HCT116 (cell line): ENCODE results near the gene SNHG17. TPM values are rescaled to one million over a fixed set of nuclear protein-coding genes. Genes with fewer than 3 reads are reported as not detected.

ENCODE experiments used
- ATAC-seq: fragments of 200-7000 bp; cut with Tn5 transposase; 2 replicates; pipeline ENCODE4 v1.9.1; 2020; ENCODE audit warnings: mild to moderate bottlenecking, moderate library complexity
- BruUV-seq: library from RNA; stranded (reverse); fragments of 400-500 nt; replicated peaks from 2 replicates; lab custom pipeline; 2021; lab: Mats Ljungman, UMichigan
- CTCF ChIA-PET: fragments of 300-600 bp; sonication (Branson Sonifier 250); formaldehyde crosslinking; loops from one replicate; lab custom pipeline; 2021; ENCODE audit warnings: antibody characterized with exemption; lab: Charles Lee
- POLR2A ChIA-PET: fragments of 300-600, 350-600 bp; sonication (Branson Sonifier 250); formaldehyde crosslinking; loops from one replicate; lab custom pipeline; 2021; ENCODE audit warnings: antibody characterized with exemption; lab: Charles Lee
- RAD21 ChIA-PET, 2 experiments: fragments of 300-600 bp; sonication (Branson Sonifier 250); formaldehyde crosslinking; loops; one replicate each; lab custom pipeline; 2023; ENCODE audit warnings: low total read pairs in 2 of 2; ENCODE audit not compliant: uncharacterized antibody in 2 of 2, unreplicated experiment in 2 of 2, low non-redundant PET in 1 of 2; lab: Charles Lee
- DNase-seq: peaks from one replicate; pipeline ENCODE4 v3.0.0-alpha.2; 2010; ENCODE audit warnings: low read depth, low spot score
- H2AFZ ChIP-seq: fragments of 200-600 bp; shearing (Covaris generic), sonication (generic); 2 replicates; pipeline ENCODE4 v1.6.1; 2017; ENCODE audit warnings: low read depth, mixed run types, mixed read lengths, antibody characterized with exemption, low read length; ENCODE audit not compliant: poor library complexity, severe bottlenecking
- H3K27ac ChIP-seq: 2 replicates; pipeline ENCODE4 v1.5.1; 2012; ENCODE audit warnings: low read depth, low read length
- H3K27me3 ChIP-seq: fragments of 200-600 bp; sonication (generic); 2 replicates; pipeline ENCODE4 v1.6.1; 2016; ENCODE audit warnings: mixed run types, low read length, mixed read lengths; ENCODE audit not compliant: insufficient read depth
- H3K36me3 ChIP-seq, 2 experiments: fragments of 200-500 bp in 1 of 2; fragments of 200-600 bp in 1 of 2; sonication (Bioruptor generic) in 1 of 2; sonication (generic) in 1 of 2; 2 replicates each; pipeline versions ENCODE4 v1.5.1 to v1.6.1; 2014 to 2016; ENCODE audit warnings: low read length in 2 of 2, inconsistent platforms in 1 of 2, mixed read lengths in 1 of 2, mixed run types in 1 of 2; ENCODE audit not compliant: insufficient read depth in 2 of 2, control insufficient read depth in 1 of 2
- H3K4me1 ChIP-seq, 2 experiments: fragments of 200-600 bp in 1 of 2; sonication (generic) in 1 of 2; 2 replicates each; pipeline versions ENCODE4 v1.5.1 to v1.6.1; 2012 to 2017; ENCODE audit warnings: low read length in 2 of 2, inconsistent platforms in 1 of 2, mild to moderate bottlenecking in 1 of 2, mixed read lengths in 1 of 2, mixed run types in 1 of 2, moderate library complexity in 1 of 2; ENCODE audit not compliant: insufficient read depth in 2 of 2, control insufficient read depth in 1 of 2
- H3K4me2 ChIP-seq: fragments of 200-600 bp; sonication (generic); 2 replicates; pipeline ENCODE4 v1.6.1; 2017; ENCODE audit warnings: mixed run types, low read length, mixed read lengths
- H3K4me3 ChIP-seq, 2 experiments: fragments of 200-600 bp in 1 of 2; sonication (generic) in 1 of 2; replicated peaks in 1 of 2; 2 replicates each; pipeline ENCODE4 v1.5.1; 2011 to 2016; ENCODE audit warnings: low read length in 2 of 2, control low read depth in 1 of 2, low read depth in 1 of 2, mild to moderate bottlenecking in 1 of 2, mixed read lengths in 1 of 2, mixed run types in 1 of 2
- H3K79me2 ChIP-seq: fragments of 200-600 bp; sonication (generic); 2 replicates; pipeline ENCODE4 v1.6.1; 2017; ENCODE audit warnings: mild to moderate bottlenecking, mixed run types, low read length, moderate library complexity, mixed read lengths; ENCODE audit not compliant: insufficient read depth
- H3K9ac ChIP-seq: fragments of 200-600 bp; sonication (generic); 2 replicates; pipeline ENCODE4 v1.6.1; 2016; ENCODE audit warnings: low read length, mixed read lengths
- H3K9me2 ChIP-seq: fragments of 200-600 bp; sonication (generic), shearing (Covaris generic); 2 replicates; pipeline ENCODE4 v1.6.1; 2017; ENCODE audit warnings: mixed run types, mild to moderate bottlenecking, moderate library complexity; ENCODE audit not compliant: insufficient read depth
- H3K9me3 ChIP-seq, 2 experiments: fragments of 200-500 bp in 1 of 2; fragments of 200-600 bp in 1 of 2; sonication (Bioruptor generic) in 1 of 2; sonication (generic) in 1 of 2; 2 replicates each; pipeline ENCODE4 v1.6.1; 2014 to 2017; ENCODE audit warnings: low read length in 2 of 2, mixed read lengths in 2 of 2, inconsistent platforms in 1 of 2, low read depth in 1 of 2, mild to moderate bottlenecking in 1 of 2, mixed run types in 1 of 2, moderate library complexity in 1 of 2; ENCODE audit not compliant: control insufficient read depth in 1 of 2, insufficient read depth in 1 of 2
- H4K20me1 ChIP-seq: fragments of 200-600 bp; sonication (generic), shearing (Covaris generic); 2 replicates; pipeline ENCODE4 v1.6.1; 2017; ENCODE audit warnings: mixed run types, mild to moderate bottlenecking, moderate library complexity; ENCODE audit not compliant: insufficient read depth
- CBX3 ChIP-seq: IDR thresholded peaks from 2 replicates; pipeline ENCODE4 v1.6.1; 2012; ENCODE audit warnings: low read depth
- CTCF ChIP-seq, 3 experiments: fragments of 200-600 bp in 1 of 3; sonication (generic) in 1 of 3; IDR thresholded peaks in 2 of 3; conservative IDR thresholded peaks in 1 of 3; 2 replicates each; pipeline ENCODE4 v1.5.1; 2012 to 2017; ENCODE audit warnings: low read depth in 2 of 3, low read length in 2 of 3, antibody characterized with exemption in 1 of 3, borderline replicate concordance in 1 of 3, control low read depth in 1 of 3, mild to moderate bottlenecking in 1 of 3, mixed read lengths in 1 of 3, mixed run types in 1 of 3, moderate library complexity in 1 of 3; ENCODE audit not compliant: insufficient read depth in 1 of 3
- EGR1 ChIP-seq: IDR thresholded peaks from 2 replicates; pipeline ENCODE4 v1.6.1; 2012; ENCODE audit warnings: low read depth
- EZH2phosphoT487 ChIP-seq: fragments of 200-600 bp; IDR thresholded peaks from 2 replicates; pipeline ENCODE4 v1.6.1; 2018; ENCODE audit warnings: antibody characterized with exemption, borderline replicate concordance
- FOSL1 ChIP-seq: IDR thresholded peaks from 2 replicates; pipeline ENCODE4 v1.6.1; 2012; ENCODE audit warnings: low read depth
- MAX ChIP-seq: IDR thresholded peaks from 2 replicates; pipeline ENCODE4 v1.6.1; 2012
- POLR2A ChIP-seq: IDR thresholded peaks from 2 replicates; pipeline ENCODE4 v1.7.0; 2011; ENCODE audit warnings: borderline replicate concordance; ENCODE audit not compliant: insufficient read depth, insufficient read length; ENCODE audit errors: extremely low read depth
- POLR2AphosphoS5 ChIP-seq: IDR thresholded peaks from 2 replicates; pipeline ENCODE4 v1.6.1; 2011; ENCODE audit warnings: mild to moderate bottlenecking, low read depth, low read length, moderate library complexity
- SIN3A ChIP-seq: IDR thresholded peaks from 2 replicates; pipeline ENCODE4 v1.6.1; 2012; ENCODE audit warnings: low read depth
- SP1 ChIP-seq: IDR thresholded peaks from 2 replicates; pipeline ENCODE4 v1.6.1; 2012; ENCODE audit warnings: low read depth
- SRF ChIP-seq: IDR thresholded peaks from 2 replicates; pipeline ENCODE4 v1.6.1; 2012; ENCODE audit warnings: low read depth
- ZFX ChIP-seq: fragments of 450-650 bp; IDR thresholded peaks from 2 replicates; pipeline ENCODE4 v1.6.1; 2017
- intact Hi-C: fragments of 100-400 bp; cut with micrococcal nuclease; formaldehyde crosslinking; loops from 2 replicates; pipeline ENCODE4 v1.10.0; 2022
- total RNA-seq: library from RNA; stranded (reverse); gene quantifications from one replicate; pipeline ENCODE4 v1.2.1, GENCODE V29; 2021; ENCODE audit not compliant: unreplicated experiment
- TF ChIP-seq, protein P1 (sequence below): IDR thresholded peaks from 2 replicates; pipeline ENCODE4 v1.6.1; 2012; ENCODE audit warnings: low read depth

Gene SNHG17
- total RNA-seq, 1 experiment from 2014 or later = 65.7 TPM

GRCh38 chr20:38471245-38471644, 36.1 kb upstream of the SNHG17 start:
- no peak for TF ChIP-seq POLR2A
- TF ChIP-seq EZH2phosphoT487 = no peak
- TF ChIP-seq EGR1 = no peak
- no peak for TF ChIP-seq SRF
- no peak for TF ChIP-seq CTCF (IDR thresholded peaks at IDR 0.05 in 2 of 3, conservative IDR thresholded peaks at IDR 0.05 in 1 of 3; ENCODE audit: borderline replicate concordance in 1 of 3, insufficient read depth in 1 of 3, low read depth in 2 of 3, low read length in 2 of 3)
- no peak for ATAC-seq
- Histone ChIP-seq H3K4me1 (peaks cover 10 to 17% of the 10 kb centered on the region in 2 experiments; a peak in 3 of 4 replicates), H3K9me2 (no peaks in the 10 kb centered on the region), H3K79me2 (peaks cover 33% of the 10 kb centered on the region), H4K20me1 (no peaks in the 10 kb centered on the region), H3K4me3 (no peak overlapping the region), H3K36me3 (no peaks in the 10 kb centered on the region), H3K27ac (no peak overlapping the region), H3K9ac (0 out of 2 replicates have a peak overlapping the region, but pooled peaks have one; percentile 78), H3K4me2 (no peak overlapping the region; the same call in 1 of the 2 replicates), H3K9me3 (no peaks in the 10 kb centered on the region; a peak in 1 of 4 replicates), H2AFZ (no peak overlapping the region), H3K27me3 (no peaks in the 10 kb centered on the region)
- ChIA-PET CTCF (no interaction called here), POLR2A (no interaction called here), RAD21 (no interaction called here)
- intact Hi-C loops = no loop called here
- no TSS peak for BruUV-seq
- no peak for DNase-seq

DNA sequence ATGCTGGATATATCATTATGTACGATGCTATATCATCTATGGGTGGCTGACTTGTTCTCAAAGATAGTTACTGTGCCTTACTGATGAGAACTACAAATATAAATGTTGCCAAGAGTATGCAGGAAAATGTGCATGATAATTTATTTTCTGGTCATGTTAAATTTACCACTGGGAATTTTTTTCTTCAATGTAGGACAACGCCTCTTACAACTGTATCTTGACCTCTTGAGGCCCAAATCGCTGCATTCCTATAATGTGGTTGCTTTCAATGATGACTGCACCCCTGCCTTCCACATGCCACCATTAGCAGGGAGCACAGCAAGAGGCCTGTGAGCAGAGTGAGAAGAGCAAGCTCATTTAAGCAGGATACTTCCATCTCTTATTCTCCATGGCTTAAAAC, 31.9 kb upstream of the SNHG17 start:
- Histone ChIP-seq H3K36me3 (no peaks in the 10 kb centered on the region; a peak in 1 of 4 replicates), H3K4me2 (no peak overlapping the region), H3K9me2 (no peaks in the 10 kb centered on the region), H4K20me1 (no peaks in the 10 kb centered on the region), H3K9me3 (no peaks in the 10 kb centered on the region; a peak in 1 of 4 replicates), H3K27ac (no peak overlapping the region), H3K4me1 (peaks cover 2 to 5% of the 10 kb centered on the region in 2 experiments; a peak in 2 of 4 replicates), H3K27me3 (no peaks in the 10 kb centered on the region), H3K9ac (no peak overlapping the region), H3K4me3 (no peak overlapping the region), H3K79me2 (no peaks in the 10 kb centered on the region), H2AFZ (no peak overlapping the region)
- no peak for DNase-seq
- RAD21 ChIA-PET = no interaction called here
- POLR2A ChIA-PET = no interaction called here
- intact Hi-C loops = no loop called here
- ATAC-seq = no peak
- no TSS peak for BruUV-seq
- CTCF ChIA-PET = no interaction called here
- TF ChIP-seq MAX = no peak
- no peak for TF ChIP-seq SP1
- TF ChIP-seq SRF = no peak
- no peak for TF ChIP-seq ZFX
- no peak for TF ChIP-seq CBX3
- no peak for TF ChIP-seq POLR2A
- TF ChIP-seq, protein P1, sequence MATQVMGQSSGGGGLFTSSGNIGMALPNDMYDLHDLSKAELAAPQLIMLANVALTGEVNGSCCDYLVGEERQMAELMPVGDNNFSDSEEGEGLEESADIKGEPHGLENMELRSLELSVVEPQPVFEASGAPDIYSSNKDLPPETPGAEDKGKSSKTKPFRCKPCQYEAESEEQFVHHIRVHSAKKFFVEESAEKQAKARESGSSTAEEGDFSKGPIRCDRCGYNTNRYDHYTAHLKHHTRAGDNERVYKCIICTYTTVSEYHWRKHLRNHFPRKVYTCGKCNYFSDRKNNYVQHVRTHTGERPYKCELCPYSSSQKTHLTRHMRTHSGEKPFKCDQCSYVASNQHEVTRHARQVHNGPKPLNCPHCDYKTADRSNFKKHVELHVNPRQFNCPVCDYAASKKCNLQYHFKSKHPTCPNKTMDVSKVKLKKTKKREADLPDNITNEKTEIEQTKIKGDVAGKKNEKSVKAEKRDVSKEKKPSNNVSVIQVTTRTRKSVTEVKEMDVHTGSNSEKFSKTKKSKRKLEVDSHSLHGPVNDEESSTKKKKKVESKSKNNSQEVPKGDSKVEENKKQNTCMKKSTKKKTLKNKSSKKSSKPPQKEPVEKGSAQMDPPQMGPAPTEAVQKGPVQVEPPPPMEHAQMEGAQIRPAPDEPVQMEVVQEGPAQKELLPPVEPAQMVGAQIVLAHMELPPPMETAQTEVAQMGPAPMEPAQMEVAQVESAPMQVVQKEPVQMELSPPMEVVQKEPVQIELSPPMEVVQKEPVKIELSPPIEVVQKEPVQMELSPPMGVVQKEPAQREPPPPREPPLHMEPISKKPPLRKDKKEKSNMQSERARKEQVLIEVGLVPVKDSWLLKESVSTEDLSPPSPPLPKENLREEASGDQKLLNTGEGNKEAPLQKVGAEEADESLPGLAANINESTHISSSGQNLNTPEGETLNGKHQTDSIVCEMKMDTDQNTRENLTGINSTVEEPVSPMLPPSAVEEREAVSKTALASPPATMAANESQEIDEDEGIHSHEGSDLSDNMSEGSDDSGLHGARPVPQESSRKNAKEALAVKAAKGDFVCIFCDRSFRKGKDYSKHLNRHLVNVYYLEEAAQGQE = no peak
- TF ChIP-seq POLR2AphosphoS5 = no peak
- TF ChIP-seq FOSL1 = no peak
- no peak for TF ChIP-seq CTCF (IDR thresholded peaks at IDR 0.05 in 2 of 3, conservative IDR thresholded peaks at IDR 0.05 in 1 of 3; ENCODE audit: borderline replicate concordance in 1 of 3, insufficient read depth in 1 of 3, low read depth in 2 of 3, low read length in 2 of 3)
- no peak for TF ChIP-seq SIN3A
